Measurements from ENCODE around the gene NXF3. TPM values are rescaled to one million over a fixed set of nuclear protein-coding genes. Genes with fewer than 3 reads are reported as not detected.
"Not testable (repeated sequence)": the region's sequence is repeated elsewhere in the genome, so short reads cannot be mapped to it uniquely, and the experiment has no call there.

Gene NXF3
- total RNA-seq, 1 donor from 2014 or later = not detected

- DNase-seq (ENCODE audit: extremely low spot score, unreplicated experiment); H3K36me3 Mint-ChIP-seq (ENCODE audit: unreplicated experiment); H3K4me1 Mint-ChIP-seq (ENCODE audit: unreplicated experiment); H3K27ac Mint-ChIP-seq (ENCODE audit: unreplicated experiment); H3K4me3 Mint-ChIP-seq (ENCODE audit: unreplicated experiment); H3K9me3 Mint-ChIP-seq (ENCODE audit: unreplicated experiment); H3K27me3 Mint-ChIP-seq (ENCODE audit: unreplicated experiment): not testable (repeated sequence)
Measured at GRCh38 chrX:103103866-103104265, 10.9 kb upstream of the NXF3 start.

- H3K9me3 Mint-ChIP-seq (ENCODE audit: unreplicated experiment) = peaks cover 3% of the 10 kb centered on the region
- H3K27ac Mint-ChIP-seq (ENCODE audit: unreplicated experiment) = no peak overlapping the region
- TF ChIP-seq CTCF (IDR thresholded peaks at IDR 0.05) = no peak
Measured at GRCh38 chrX:103101299-103102042, 8.5 kb upstream of the NXF3 start.

GRCh38 chrX:103100484-103100883 lies 7.5 kb upstream of the NXF3 start:
- no peak for DNase-seq (ENCODE audit: extremely low spot score, unreplicated experiment)
- Mint-ChIP-seq H3K9me3 (ENCODE audit: unreplicated experiment) (peaks cover 3% of the 10 kb centered on the region), H3K27ac (ENCODE audit: unreplicated experiment) (no peak overlapping the region)

More at GRCh38 chrX:103101299-103102042, 8.5 kb upstream of the NXF3 start:
- Mint-ChIP-seq H3K4me1 (ENCODE audit: unreplicated experiment) (no peaks in the 10 kb centered on the region), H3K27me3 (ENCODE audit: unreplicated experiment) (no peaks in the 10 kb centered on the region), H3K36me3 (ENCODE audit: unreplicated experiment) (no peaks in the 10 kb centered on the region), H3K4me3 (ENCODE audit: unreplicated experiment) (no peak overlapping the region)
- peak; percentile 34 for DNase-seq (ENCODE audit: extremely low spot score, unreplicated experiment)

GRCh38 chrX:103099691-103100090 lies 6.7 kb upstream of the NXF3 start:
- DNase-seq (ENCODE audit: extremely low spot score, unreplicated experiment) = no peak
- H3K36me3 Mint-ChIP-seq (ENCODE audit: unreplicated experiment) = no peaks in the 10 kb centered on the region
- no peaks in the 10 kb centered on the region for H3K4me1 Mint-ChIP-seq (ENCODE audit: unreplicated experiment)
- no peaks in the 10 kb centered on the region for H3K27me3 Mint-ChIP-seq (ENCODE audit: unreplicated experiment)
- H3K27ac Mint-ChIP-seq (ENCODE audit: unreplicated experiment) = no peak overlapping the region
- no peak for TF ChIP-seq CTCF (IDR thresholded peaks at IDR 0.05)
- H3K4me3 Mint-ChIP-seq (ENCODE audit: unreplicated experiment) = no peak overlapping the region
- H3K9me3 Mint-ChIP-seq (ENCODE audit: unreplicated experiment) = peaks cover 3% of the 10 kb centered on the region

More at GRCh38 chrX:103100484-103100883, 7.5 kb upstream of the NXF3 start:
- no peaks in the 10 kb centered on the region for H3K36me3 Mint-ChIP-seq (ENCODE audit: unreplicated experiment)
- H3K27me3 Mint-ChIP-seq (ENCODE audit: unreplicated experiment) = no peaks in the 10 kb centered on the region
- no peak for TF ChIP-seq CTCF (IDR thresholded peaks at IDR 0.05)
- no peak overlapping the region for H3K4me3 Mint-ChIP-seq (ENCODE audit: unreplicated experiment)
- no peaks in the 10 kb centered on the region for H3K4me1 Mint-ChIP-seq (ENCODE audit: unreplicated experiment)

- TF ChIP-seq CTCF (IDR thresholded peaks at IDR 0.05) = no peak
- peak; percentile 23 for DNase-seq (ENCODE audit: extremely low spot score, unreplicated experiment)
- Mint-ChIP-seq H3K4me1 (ENCODE audit: unreplicated experiment) (no peaks in the 10 kb centered on the region), H3K27ac (ENCODE audit: unreplicated experiment) (no peak overlapping the region), H3K36me3 (ENCODE audit: unreplicated experiment) (no peaks in the 10 kb centered on the region), H3K9me3 (ENCODE audit: unreplicated experiment) (peaks cover 3% of the 10 kb centered on the region), H3K27me3 (ENCODE audit: unreplicated experiment) (no peaks in the 10 kb centered on the region), H3K4me3 (ENCODE audit: unreplicated experiment) (no peak overlapping the region)
Measured at GRCh38 chrX:103098488-103098887, 5.5 kb upstream of the NXF3 start.
